ENCODE measurements around the gene CTU2.

GRCh38 chr16:88760424-88761142 lies 54.3 kb downstream of the CTU2 start:
- TF ChIP-seq CTCF (IDR thresholded peaks at IDR 0.05) (no peak), POLR2A (IDR thresholded peaks at IDR 0.05) (no peak)

Data from thyroid gland (tissue), 4 donors.